GM23338 (cell line): Measurements from ENCODE around the gene ADCY1. TPM values are rescaled to one million over a fixed set of nuclear protein-coding genes. Genes with fewer than 3 reads are reported as not detected.

Source experiments
- ATAC-seq: fragments of 200-7000 bp; cut with Tn5 transposase; 3 replicates; pipeline ENCODE4 v1.9.1; 2020
- DNase-seq: peaks from one replicate; pipeline ENCODE4 v3.0.0-alpha.2; 2015; ENCODE audit warnings: low spot score
- H2AFZ ChIP-seq: fragments of 200-600 bp; sonication (generic); 2 replicates; pipeline ENCODE4 v1.8.0; 2016; ENCODE audit warnings: antibody characterized with exemption, mild to moderate bottlenecking, moderate library complexity
- H3F3A ChIP-seq: fragments of 200-600 bp; sonication (generic); replicated peaks from 2 replicates; pipeline ENCODE4 v1.8.0; 2017; ENCODE audit warnings: antibody characterized with exemption, mixed run types, low read depth
- H3K27ac ChIP-seq: fragments of 200-600 bp; sonication (generic); 2 replicates; pipeline ENCODE4 v1.6.1; 2016; ENCODE audit warnings: low read depth
- H3K27me3 ChIP-seq: fragments of 200-600 bp; sonication (generic); 2 replicates; pipeline ENCODE4 v1.8.0; 2016; ENCODE audit warnings: mild to moderate bottlenecking, mixed run types, moderate library complexity; ENCODE audit not compliant: insufficient read depth
- H3K36me3 ChIP-seq: fragments of 200-600 bp; sonication (generic); 2 replicates; pipeline ENCODE4 v1.8.0; 2016; ENCODE audit warnings: mild to moderate bottlenecking; ENCODE audit not compliant: insufficient read depth
- H3K4me1 ChIP-seq: fragments of 200-600 bp; sonication (generic); 2 replicates; pipeline ENCODE4 v1.8.0; 2016; ENCODE audit warnings: mild to moderate bottlenecking, moderate library complexity; ENCODE audit not compliant: insufficient read depth
- H3K4me2 ChIP-seq: fragments of 200-600 bp; sonication (generic); 2 replicates; pipeline ENCODE4 v1.7.1; 2017; ENCODE audit warnings: mixed run types
- H3K4me3 ChIP-seq: fragments of 200-600 bp; sonication (generic); 2 replicates; pipeline ENCODE4 v1.6.1; 2016; ENCODE audit warnings: mixed run types
- H3K79me2 ChIP-seq: fragments of 200-600 bp; sonication (generic); replicated peaks from 2 replicates; pipeline ENCODE4 v1.8.0; 2017; ENCODE audit warnings: mild to moderate bottlenecking; ENCODE audit not compliant: insufficient read depth
- H3K9me2 ChIP-seq: fragments of 200-600 bp; sonication (generic); 2 replicates; pipeline ENCODE4 v1.8.0; 2017; ENCODE audit not compliant: insufficient read depth
- H4K20me1 ChIP-seq: fragments of 200-600 bp; sonication (generic); replicated peaks from 2 replicates; pipeline ENCODE4 v1.8.0; 2017; ENCODE audit warnings: mild to moderate bottlenecking; ENCODE audit not compliant: insufficient read depth
- H3K27ac Mint-ChIP-seq: 2 replicates; pipeline ENCODE4 v1.8.0; 2020; ENCODE audit warnings: inconsistent platforms, mild to moderate bottlenecking, moderate library complexity, mixed read lengths
- H3K27me3 Mint-ChIP-seq: 3 replicates; pipeline ENCODE4 v1.8.0; 2022; ENCODE audit warnings: low read depth, mild to moderate bottlenecking, moderate library complexity, mixed read lengths, inconsistent platforms; ENCODE audit not compliant: insufficient read depth, poor library complexity
- H3K36me3 Mint-ChIP-seq: 3 replicates; pipeline ENCODE4 v1.8.0; 2021; ENCODE audit warnings: low read depth, mild to moderate bottlenecking, inconsistent platforms, moderate library complexity, mixed read lengths
- H3K4me1 Mint-ChIP-seq: 3 replicates; pipeline ENCODE4 v1.8.0; 2020; ENCODE audit warnings: mild to moderate bottlenecking, inconsistent platforms, mixed read lengths
- H3K4me3 Mint-ChIP-seq: 3 replicates; pipeline ENCODE4 v1.8.0; 2021; ENCODE audit warnings: moderate library complexity, mild to moderate bottlenecking, inconsistent platforms, mixed read lengths
- H3K9me3 Mint-ChIP-seq: 3 replicates; pipeline ENCODE4 v1.8.0; 2020; ENCODE audit warnings: moderate library complexity, mild to moderate bottlenecking, inconsistent platforms, mixed read lengths
- CTCF ChIP-seq, 2 experiments: fragments of 200-600 bp in 1 of 2; sonication (generic) in 1 of 2; conservative IDR thresholded peaks; 2 replicates each; pipeline versions ENCODE4 v1.5.1 to v1.6.1; 2016 to 2017; ENCODE audit warnings: antibody characterized with exemption in 2 of 2, low read depth in 2 of 2, mild to moderate bottlenecking in 2 of 2, moderate library complexity in 1 of 2
- EZH2phosphoT487 ChIP-seq: fragments of 200-600 bp; sonication (generic); IDR thresholded peaks from one replicate; pipeline ENCODE4 v1.8.1; 2018; ENCODE audit warnings: antibody characterized with exemption; ENCODE audit not compliant: unreplicated experiment
- NANOG ChIP-seq: IDR thresholded peaks from 2 replicates; pipeline ENCODE4 v1.6.1; 2016; ENCODE audit warnings: antibody characterized with exemption, borderline replicate concordance
- POLR2AphosphoS5 ChIP-seq: IDR thresholded peaks from 2 replicates; pipeline ENCODE4 v1.6.1; 2016; ENCODE audit warnings: antibody characterized with exemption, low read depth
- ZNF462 ChIP-seq: fragments of 250-450 bp; sonication (Bioruptor Pico); IDR thresholded peaks from 2 replicates; pipeline ENCODE4 v1.5.0; 2020; ENCODE audit warnings: mild to moderate bottlenecking, moderate library complexity
- polyA plus RNA-seq: library from polyadenylated mRNA; unstranded; fragments of >200 nt; fragmentation: Nextera tagmentation; extraction: Ambion mirVana; gene quantifications from 2 replicates; pipeline ENCODE4 v1.2.1, GENCODE V29; 2016
- total RNA-seq: library from RNA; depleted of rRNA; stranded (reverse); fragments of >200 nt; shearing (Covaris generic); gene quantifications from 2 replicates; pipeline ENCODE4 v1.2.3, GENCODE V29; 2014

Gene ADCY1
- total and polyA plus RNA-seq, 2 experiments from 2014 or later = 2.3 to 18.7 TPM

- Histone ChIP-seq H4K20me1 (no peaks in the 10 kb centered on the region), H3K27ac (no peak overlapping the region), H3F3A (no peaks in the 10 kb centered on the region), H3K27me3 (no peaks in the 10 kb centered on the region), H2AFZ (no peak overlapping the region), H3K36me3 (no peaks in the 10 kb centered on the region), H3K9me2 (no peaks in the 10 kb centered on the region), H3K4me3 (no peak overlapping the region), H3K79me2 (no peaks in the 10 kb centered on the region), H3K4me2 (no peak overlapping the region), H3K4me1 (no peaks in the 10 kb centered on the region)
- H3K27ac Mint-ChIP-seq = no peak overlapping the region
- no peak for ATAC-seq
- H3K4me1 Mint-ChIP-seq = no peaks in the 10 kb centered on the region
- H3K36me3 Mint-ChIP-seq = peaks cover 15% of the 10 kb centered on the region
- no peak for DNase-seq
- H3K27me3 Mint-ChIP-seq = peaks cover 10% of the 10 kb centered on the region
- no peak for TF ChIP-seq NANOG
- TF ChIP-seq CTCF (conservative IDR thresholded peaks at IDR 0.05; ENCODE audit: low read depth in 2 of 2) = no peak
- no peak for TF ChIP-seq POLR2AphosphoS5
- TF ChIP-seq EZH2phosphoT487 = no peak
- no peak for TF ChIP-seq ZNF462
- no peaks in the 10 kb centered on the region; the same call in 2 of the 3 replicates for H3K9me3 Mint-ChIP-seq
- H3K4me3 Mint-ChIP-seq = no peak overlapping the region
Observed at GRCh38 chr7:45654341-45654740, 80.2 kb downstream of the ADCY1 start.
